ENCODE measurements around the gene PPP3R1. TPM values are rescaled to one million over a fixed set of nuclear protein-coding genes. Genes with fewer than 3 reads are reported as not detected.

PPP3R1 gene
- total RNA-seq, 8 experiments from 2014 or later = 26.4 to 55.1 (median 39.6) TPM

DNA sequence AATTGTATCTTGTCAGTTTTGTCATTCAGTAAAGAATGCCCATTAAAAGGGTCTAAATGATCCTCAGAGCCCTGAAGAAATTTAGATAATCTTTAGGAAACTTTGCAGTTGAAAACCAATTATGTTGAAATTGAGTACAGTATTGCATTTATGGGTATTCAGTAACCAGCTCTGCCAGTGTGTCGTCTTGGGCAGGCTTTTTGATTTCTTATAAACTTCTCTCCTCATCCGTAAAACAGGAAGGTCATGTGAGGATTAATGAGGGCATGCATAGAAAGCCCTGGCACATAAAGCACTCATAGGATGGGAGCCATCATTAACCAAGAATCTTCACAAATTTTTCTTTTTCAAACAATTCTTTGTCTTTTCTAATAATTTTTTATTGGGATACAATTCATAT lies 79.8 kb downstream of the PPP3R1 start:
- ATAC-seq (replicated peaks in 6 of 8) = no peak
- Histone ChIP-seq H3K4me3 (no peak overlapping the region), H3K27ac (no peak overlapping the region), H3K4me1 (replicated peaks in 1 of 2) (no peaks in the 10 kb centered on the region)
- in situ Hi-C loops (cut with MboI; ENCODE audit: low pct_unique_long_range_greater_than_20kb in 2 of 9, low sequenced_read_pairs in 9 of 9, unreplicated experiment in 9 of 9) = no loop called here
- WGBS, 10 experiments = 73 to 100% (median 100%) methylated on average over 1 to 2 of the region's 2 CpGs; no CpG with 5 or more reads in 2 of the 10 experiments

DNA sequence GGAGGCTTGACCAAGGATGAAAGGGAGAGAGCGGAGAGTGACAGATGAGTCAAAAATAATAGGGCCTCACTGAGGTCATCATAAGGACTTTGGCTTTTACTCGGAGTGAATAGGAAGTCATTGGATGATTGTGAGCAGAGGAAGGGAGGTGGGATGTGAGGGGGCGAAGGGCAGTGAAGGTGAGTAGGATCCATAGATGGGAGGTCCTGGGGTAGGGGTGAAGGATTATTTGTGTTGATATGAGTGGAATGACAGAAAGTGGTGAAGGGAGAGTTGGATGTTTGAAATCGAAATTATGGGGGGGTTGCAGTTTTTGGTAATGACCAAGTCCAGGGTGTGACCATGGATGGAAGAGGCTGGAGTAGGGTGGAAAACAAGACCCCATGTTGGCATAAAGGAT lies 80.6 kb downstream of the PPP3R1 start:
- ATAC-seq (replicated peaks in 6 of 8) = no peak
- no peaks in the 10 kb centered on the region for H3K4me1 ChIP-seq (replicated peaks in 1 of 2)
- in situ Hi-C loops (cut with MboI; ENCODE audit: low pct_unique_long_range_greater_than_20kb in 2 of 9, low sequenced_read_pairs in 9 of 9, unreplicated experiment in 9 of 9) = no loop called here
- WGBS, 10 experiments = 73 to 100% (median 93%) methylated on average over 2 to 4 of the region's 4 CpGs; no CpG with 5 or more reads in 3 of the 10 experiments
- H3K27ac ChIP-seq = no peak overlapping the region
- no peak overlapping the region for H3K4me3 ChIP-seq

DNA sequence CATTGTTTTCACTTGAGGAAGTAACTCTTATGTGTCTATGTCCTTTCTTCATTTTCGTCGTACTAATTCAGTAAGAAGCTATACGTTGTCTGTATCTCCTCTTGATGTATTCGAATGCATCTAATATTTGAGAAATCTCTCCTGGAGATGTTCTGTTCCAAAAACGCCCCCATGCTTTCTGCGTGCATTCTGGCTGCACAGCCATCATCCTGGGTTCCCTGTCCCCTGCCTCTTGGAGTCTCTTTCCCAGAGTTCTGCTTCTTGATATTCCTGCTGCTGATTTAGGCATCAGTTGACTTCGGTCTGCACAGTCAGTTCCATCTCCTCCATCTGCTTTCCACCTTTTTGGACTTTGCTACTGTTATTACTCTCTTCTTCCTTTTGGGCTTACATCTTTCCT lies 81.2 kb downstream of the PPP3R1 start:
- H3K4me1 ChIP-seq (replicated peaks in 1 of 2) = no peaks in the 10 kb centered on the region
- 90 to 98% (median 94%) methylated on average over 3 to 7 of the region's 7 CpGs; no CpG with 5 or more reads in 2 of the 10 experiments for WGBS, 10 experiments
- in situ Hi-C loops (cut with MboI; ENCODE audit: low pct_unique_long_range_greater_than_20kb in 2 of 9, low sequenced_read_pairs in 9 of 9, unreplicated experiment in 9 of 9) = no loop called here
- H3K4me3 ChIP-seq = no peak overlapping the region
- ATAC-seq (replicated peaks in 6 of 8) = no peak
- H3K27ac ChIP-seq = no peak overlapping the region

- ATAC-seq (replicated peaks in 6 of 8) = peak in 1 of 8 experiments; percentile 39
- in situ Hi-C loops (cut with MboI; ENCODE audit: low pct_unique_long_range_greater_than_20kb in 2 of 9, low sequenced_read_pairs in 9 of 9, unreplicated experiment in 9 of 9) = no loop called here
- 71 to 100% (median 100%) methylated on average over 1 to 4 of the region's 4 CpGs for WGBS, 10 experiments
- Histone ChIP-seq H3K4me3 (no peak overlapping the region), H3K4me1 (replicated peaks in 1 of 2) (no peaks in the 10 kb centered on the region), H3K27ac (no peak overlapping the region)
Observed at GRCh38 chr2:68169308-68169707, 83.0 kb downstream of the PPP3R1 start.

DNA sequence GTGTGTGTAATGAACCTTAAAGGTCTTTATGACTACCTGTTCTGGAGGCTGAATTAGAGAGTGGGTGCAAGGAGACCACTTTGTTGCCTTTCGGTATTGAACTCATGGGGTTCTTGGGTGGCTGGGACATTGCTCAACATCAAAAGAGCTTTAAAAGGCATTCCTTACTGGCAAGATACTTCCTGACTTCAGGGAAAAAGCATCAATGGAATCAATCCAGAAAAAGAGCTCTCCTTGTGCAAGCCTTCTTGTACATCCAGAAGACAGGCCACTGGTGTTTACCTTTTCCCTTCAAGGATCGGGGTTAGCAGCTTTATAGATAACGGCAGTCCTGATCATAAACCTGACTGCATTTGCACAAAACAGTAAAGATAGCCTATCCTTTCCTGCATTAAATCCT lies 85.1 kb downstream of the PPP3R1 start:
- ATAC-seq (replicated peaks in 6 of 8) = no peak
- in situ Hi-C loops (cut with MboI; ENCODE audit: low pct_unique_long_range_greater_than_20kb in 2 of 9, low sequenced_read_pairs in 9 of 9, unreplicated experiment in 9 of 9) = no loop called here
- H3K4me3 ChIP-seq = no peak overlapping the region
- 0 to 79% (median 63%) methylated on average over 1 to 3 of the region's 3 CpGs; no CpG with 5 or more reads in 3 of the 10 experiments for WGBS, 10 experiments
- H3K27ac ChIP-seq = no peak overlapping the region
- H3K4me1 ChIP-seq (replicated peaks in 1 of 2) = no peaks in the 10 kb centered on the region

GRCh38 chr2:68163641-68164040 lies 88.7 kb downstream of the PPP3R1 start:
- H3K4me3 ChIP-seq = no peak overlapping the region
- 80 to 100% (median 100%) methylated on average over 1 of the region's 1 CpG; no CpG with 5 or more reads in 5 of the 10 experiments for WGBS, 10 experiments
- in situ Hi-C loops (cut with MboI; ENCODE audit: low pct_unique_long_range_greater_than_20kb in 2 of 9, low sequenced_read_pairs in 9 of 9, unreplicated experiment in 9 of 9) = no loop called here

DNA sequence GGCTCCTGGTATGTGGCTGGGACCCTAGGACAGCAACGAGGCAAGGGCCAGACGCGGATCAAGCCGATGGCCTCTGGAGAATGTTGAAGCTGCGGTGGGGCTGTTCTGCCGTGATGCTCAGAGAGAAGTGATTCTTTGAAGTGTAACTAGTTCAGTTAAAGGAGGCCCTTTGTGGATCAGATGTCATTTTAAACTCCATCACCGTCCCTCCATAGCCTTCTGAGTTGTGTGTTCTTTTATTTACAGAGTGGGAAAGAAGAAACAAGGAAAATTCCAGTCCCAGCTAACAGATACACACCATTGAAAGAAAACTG lies 94.2 kb downstream of the PPP3R1 start:
- no peak for ATAC-seq (replicated peaks in 6 of 8)
- H3K27ac ChIP-seq = peak overlapping the region; percentile 99 to 100
- 0% methylated on average over 1 to 7 of the region's 7 CpGs; no CpG with 5 or more reads in 5 of the 10 experiments for WGBS, 10 experiments
- in situ Hi-C loops (cut with MboI; ENCODE audit: low pct_unique_long_range_greater_than_20kb in 2 of 9, low sequenced_read_pairs in 9 of 9, unreplicated experiment in 9 of 9) = no loop called here
- H3K4me1 ChIP-seq (replicated peaks in 1 of 2) = peaks cover 0 to 14% of the 10 kb centered on the region in 2 donors
- H3K4me3 ChIP-seq = peak overlapping the region; percentile 58 to 87 (median 66)

More at GRCh38 chr2:68163641-68164040, 88.7 kb downstream of the PPP3R1 start:
- peaks cover 0 to 9% of the 10 kb centered on the region in 2 donors for H3K4me1 ChIP-seq (replicated peaks in 1 of 2)
- no peak for ATAC-seq (replicated peaks in 6 of 8)
- no peak overlapping the region for H3K27ac ChIP-seq

GRCh38 chr2:68157402-68158133 lies 94.8 kb downstream of the PPP3R1 start, which contains the start of gene PNO1:
Gene PNO1, plus strand, starts transcription at chr2:68157888. Its CDS starts 47 bp downstream, at chr2:68157935.
- Histone ChIP-seq H3K4me3 (peak within 1 kb of the TSS; percentile 58 to 87 (median 66)), H3K4me1 (replicated peaks in 1 of 2) (peaks cover 0 to 14% of the 10 kb centered on the region in 2 donors), H3K27ac (peak within 1 kb of the TSS; percentile 99 to 100)
- 0 to 1% (median 0%) methylated on average over 1 to 17 of the region's 44 CpGs; no CpG with 5 or more reads in 4 of the 10 experiments for WGBS, 10 experiments
- ATAC-seq (replicated peaks in 6 of 8) = peak; percentile 89 to 96 (median 94)
- in situ Hi-C loops (cut with MboI; ENCODE audit: low pct_unique_long_range_greater_than_20kb in 2 of 9, low sequenced_read_pairs in 9 of 9, unreplicated experiment in 9 of 9) = no loop called here

DNA sequence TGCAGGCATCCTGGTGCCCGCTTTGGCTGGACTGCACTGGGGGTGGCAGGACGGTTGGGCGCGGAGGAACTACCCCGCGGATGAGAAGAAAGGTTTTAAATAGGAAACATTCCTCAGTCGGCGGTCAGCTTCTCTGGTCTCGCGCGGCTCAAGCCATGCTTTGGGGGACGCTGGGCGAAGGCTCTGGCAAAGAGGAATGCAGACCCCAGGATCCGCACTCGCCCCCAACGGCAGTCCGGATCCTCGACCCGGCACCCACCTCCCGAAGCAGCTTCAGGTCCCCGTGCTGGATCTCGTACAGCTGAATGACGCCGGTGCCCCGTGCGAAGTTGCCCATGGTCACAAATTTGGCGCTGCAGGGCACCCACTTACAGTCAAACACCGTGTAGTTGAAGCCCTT lies 95.3 kb downstream of the PPP3R1 start:
- Histone ChIP-seq H3K27ac (peak overlapping the region; percentile 99 to 100), H3K4me3 (peak overlapping the region; percentile 58 to 87 (median 66)), H3K4me1 (replicated peaks in 1 of 2) (peaks cover 0 to 14% of the 10 kb centered on the region in 2 donors)
- peak; percentile 10 to 46 (median 40) for ATAC-seq (replicated peaks in 6 of 8)
- WGBS, 10 experiments = 0 to 2% (median 0%) methylated on average over 2 to 11 of the region's 28 CpGs; no CpG with 5 or more reads in 4 of the 10 experiments
- in situ Hi-C loops (cut with MboI; ENCODE audit: low pct_unique_long_range_greater_than_20kb in 2 of 9, low sequenced_read_pairs in 9 of 9, unreplicated experiment in 9 of 9) = no loop called here

GRCh38 chr2:68156419-68156818 lies 95.9 kb downstream of the PPP3R1 start:
- Histone ChIP-seq H3K27ac (no peak overlapping the region), H3K4me1 (replicated peaks in 1 of 2) (peaks cover 0 to 14% of the 10 kb centered on the region in 2 donors), H3K4me3 (peak overlapping the region; percentile 58 to 87 (median 66))
- 0 to 31% (median 3%) methylated on average over 1 to 3 of the region's 3 CpGs; no CpG with 5 or more reads in 1 of the 10 experiments for WGBS, 10 experiments
- ATAC-seq (replicated peaks in 6 of 8) = no peak
- in situ Hi-C loops (cut with MboI; ENCODE audit: low pct_unique_long_range_greater_than_20kb in 2 of 9, low sequenced_read_pairs in 9 of 9, unreplicated experiment in 9 of 9) = no loop called here

DNA sequence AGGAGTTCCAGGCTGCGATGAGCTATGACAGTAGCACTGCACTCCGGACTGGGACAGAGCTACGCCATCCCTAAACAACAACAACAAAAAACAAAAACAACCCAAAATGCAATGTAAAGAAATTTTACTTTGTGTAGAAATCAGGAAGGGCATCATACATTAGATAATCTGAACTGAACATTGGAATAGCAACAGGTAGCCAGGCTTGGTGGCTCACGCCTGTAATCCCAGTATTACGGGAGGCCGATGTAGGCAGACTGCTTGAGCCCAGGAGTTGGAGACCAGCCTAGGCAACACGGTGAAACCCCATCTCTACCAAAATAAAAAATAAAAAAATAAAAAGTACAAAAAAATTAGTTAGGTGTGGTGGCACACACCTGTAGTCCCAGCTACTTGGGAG lies 96.7 kb downstream of the PPP3R1 start:
- no peak for ATAC-seq (replicated peaks in 6 of 8)
- in situ Hi-C loops (cut with MboI; ENCODE audit: low pct_unique_long_range_greater_than_20kb in 2 of 9, low sequenced_read_pairs in 9 of 9, unreplicated experiment in 9 of 9) = no loop called here
- Histone ChIP-seq H3K4me1 (replicated peaks in 1 of 2) (peaks cover 0 to 14% of the 10 kb centered on the region in 2 donors), H3K27ac (no peak overlapping the region), H3K4me3 (no peak overlapping the region)
- WGBS, 10 experiments = 84 to 100% (median 100%) methylated on average over 2 to 7 of the region's 7 CpGs; no CpG with 5 or more reads in 3 of the 10 experiments

GRCh38 chr2:68152681-68153347 lies 99.5 kb downstream of the PPP3R1 start:
- Histone ChIP-seq H3K4me1 (replicated peaks in 1 of 2) (peaks cover 0 to 5% of the 10 kb centered on the region in 2 donors), H3K27ac (no peak overlapping the region), H3K4me3 (no peak overlapping the region)
- whole genome bisulfite sequencing, 10 experiments = 44 to 85% (median 60%) methylated on average over 2 to 3 of the region's 3 CpGs
- peak in 2 of 8 experiments; percentile 6 to 17 for ATAC-seq (replicated peaks in 6 of 8)
- in situ Hi-C loops (cut with MboI; ENCODE audit: low pct_unique_long_range_greater_than_20kb in 2 of 9, low sequenced_read_pairs in 9 of 9, unreplicated experiment in 9 of 9) = no loop called here

- no peak overlapping the region for H3K4me3 ChIP-seq
- in situ Hi-C loops (cut with MboI; ENCODE audit: low pct_unique_long_range_greater_than_20kb in 2 of 9, low sequenced_read_pairs in 9 of 9, unreplicated experiment in 9 of 9) = no loop called here
- no peak for ATAC-seq (replicated peaks in 6 of 8)
- no peak overlapping the region for H3K27ac ChIP-seq
- peaks cover 0 to under 1% of the 10 kb centered on the region in 2 donors for H3K4me1 ChIP-seq (replicated peaks in 1 of 2)
Observed at GRCh38 chr2:68151037-68151436, 101.3 kb downstream of the PPP3R1 start.
